ENCODE results near the gene LMOD1. TPM values are rescaled to one million over a fixed set of nuclear protein-coding genes. Genes with fewer than 3 reads are reported as not detected.
A peak's percentile ranks its signal among the peaks of the same experiment; 100 is the strongest.
"Not testable (repeated sequence)": the region's sequence is repeated elsewhere in the genome, so short reads cannot be mapped to it uniquely, and the experiment has no call there.

Gene LMOD1
- polyA plus RNA-seq, 2 donors, result 30.2 to 60.4 TPM

DNA sequence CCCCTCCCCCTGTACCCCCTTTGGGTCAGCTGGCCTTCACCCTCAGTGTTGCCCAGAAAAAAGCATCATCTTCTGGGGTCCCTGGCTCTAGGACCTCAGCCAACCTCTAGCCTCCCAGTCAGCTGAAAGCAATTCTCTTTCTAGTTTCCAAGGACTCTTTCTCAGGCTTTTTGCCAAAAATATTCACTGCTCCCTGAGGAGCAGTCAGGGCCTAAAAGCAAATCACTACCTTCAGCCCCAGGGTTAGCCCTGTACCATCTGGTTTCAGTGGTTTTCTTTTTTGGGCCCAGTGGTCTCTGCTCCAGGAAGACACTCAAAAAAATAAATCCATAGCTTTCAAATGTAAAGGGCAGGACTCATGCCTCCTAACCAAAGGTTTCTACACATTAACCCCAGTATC lies 3.1 kb upstream of the LMOD1 start:
- no peaks in the 10 kb centered on the region for H3K9me3 ChIP-seq (ENCODE audit: control insufficient read depth in 2 of 2, insufficient read depth in 1 of 2, low read depth in 1 of 2, low read length in 1 of 2)
- H3K4me3 ChIP-seq (ENCODE audit: low read depth in 1 of 2, low read length in 2 of 2), result no peak overlapping the region
- no peaks in the 10 kb centered on the region for H3K27me3 ChIP-seq (ENCODE audit: control insufficient read depth in 1 of 2, insufficient read depth in 2 of 2, low read length in 2 of 2)
- H3K4me1 ChIP-seq (ENCODE audit: control insufficient read depth in 2 of 2, insufficient read depth in 2 of 2, low read length in 1 of 2), result peaks cover 0 to 4% of the 10 kb centered on the region in 2 donors
- H3K36me3 ChIP-seq (ENCODE audit: control insufficient read depth in 2 of 2, insufficient read depth in 2 of 2, low read length in 1 of 2), result no peaks in the 10 kb centered on the region
- H3K27ac ChIP-seq (ENCODE audit: low read depth in 2 of 2, low read length in 1 of 2), result no peak overlapping the region

DNA sequence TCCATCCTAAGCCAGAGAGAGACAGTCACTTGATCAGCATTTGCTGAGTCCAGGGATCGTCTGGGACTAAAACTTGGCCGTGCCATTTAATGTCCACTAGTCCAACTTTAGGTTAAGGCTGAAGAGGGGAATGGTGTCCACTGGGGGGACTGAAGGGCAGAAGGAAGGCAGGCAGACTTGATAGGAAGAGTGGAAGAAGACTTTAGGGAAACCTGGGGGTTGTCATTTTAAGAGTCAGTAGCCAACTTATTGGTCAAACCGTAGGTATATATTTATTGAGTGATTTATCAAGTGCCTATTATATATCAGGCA lies 1.3 kb upstream of the LMOD1 start:
- Histone ChIP-seq H3K27ac (ENCODE audit: low read depth in 2 of 2, low read length in 1 of 2) (peak overlapping the region; percentile 54 to 84), H3K9me3 (ENCODE audit: control insufficient read depth in 2 of 2, insufficient read depth in 1 of 2, low read depth in 1 of 2, low read length in 1 of 2) (no peaks in the 10 kb centered on the region), H3K4me1 (ENCODE audit: control insufficient read depth in 2 of 2, insufficient read depth in 2 of 2, low read length in 1 of 2) (peaks cover 0 to 4% of the 10 kb centered on the region in 2 donors), H3K36me3 (ENCODE audit: control insufficient read depth in 2 of 2, insufficient read depth in 2 of 2, low read length in 1 of 2) (no peaks in the 10 kb centered on the region), H3K4me3 (ENCODE audit: low read depth in 1 of 2, low read length in 2 of 2) (no peak overlapping the region), H3K27me3 (ENCODE audit: control insufficient read depth in 1 of 2, insufficient read depth in 2 of 2, low read length in 2 of 2) (no peaks in the 10 kb centered on the region)
- 44 to 54% methylated on average over 3 of the region's 3 CpGs for WGBS, 2 donors

DNA sequence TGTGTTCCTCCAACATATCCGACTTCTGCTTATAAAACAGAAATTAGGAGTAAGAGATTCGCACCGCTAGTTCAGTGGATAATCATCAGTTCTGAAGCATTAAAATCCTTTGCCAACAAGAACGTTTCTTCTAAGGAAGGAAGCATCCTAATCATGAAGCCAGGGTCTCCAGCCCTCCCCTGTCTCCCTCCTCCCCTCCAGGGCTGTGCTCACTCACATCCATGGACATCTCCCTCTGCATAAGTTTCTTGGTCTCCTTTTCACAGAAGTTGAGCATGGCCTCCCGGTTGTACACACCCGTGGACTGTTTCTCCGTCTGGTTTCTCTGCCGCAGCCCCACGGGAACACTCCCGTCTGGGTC lies 505 bp downstream of the LMOD1 start:
- Histone ChIP-seq H3K9me3 (ENCODE audit: control insufficient read depth in 2 of 2, insufficient read depth in 1 of 2, low read depth in 1 of 2, low read length in 1 of 2) (no peaks in the 10 kb centered on the region), H3K4me1 (ENCODE audit: control insufficient read depth in 2 of 2, insufficient read depth in 2 of 2, low read length in 1 of 2) (peaks cover 0 to 7% of the 10 kb centered on the region in 2 donors), H3K4me3 (ENCODE audit: low read depth in 1 of 2, low read length in 2 of 2) (peak overlapping the region; percentile 43 to 55), H3K27me3 (ENCODE audit: control insufficient read depth in 1 of 2, insufficient read depth in 2 of 2, low read length in 2 of 2) (no peaks in the 10 kb centered on the region), H3K27ac (ENCODE audit: low read depth in 2 of 2, low read length in 1 of 2) (peak overlapping the region; percentile 60 to 89), H3K36me3 (ENCODE audit: control insufficient read depth in 2 of 2, insufficient read depth in 2 of 2, low read length in 1 of 2) (no peaks in the 10 kb centered on the region)
- WGBS, 2 donors, result 28 to 31% methylated on average over 10 of the region's 10 CpGs

DNA sequence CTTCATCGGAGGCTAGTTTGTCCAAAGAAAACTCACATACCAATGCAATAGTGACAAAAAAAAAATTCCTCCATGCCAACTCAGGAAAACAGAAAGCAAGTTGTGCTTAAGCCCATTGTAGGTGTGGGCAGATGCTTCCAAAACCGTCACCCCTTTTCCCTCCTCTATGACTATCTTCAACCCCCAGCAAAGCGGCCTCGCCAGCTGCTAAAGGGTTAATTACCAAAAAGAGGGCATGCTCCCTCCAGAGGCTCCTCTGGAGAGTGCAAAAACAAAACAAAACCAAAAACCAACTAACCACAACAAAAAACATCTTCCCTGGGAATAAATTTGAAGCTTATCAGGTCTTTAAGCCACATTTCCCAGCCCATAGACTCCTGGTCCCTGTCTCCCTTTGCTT lies 1.2 kb downstream of the LMOD1 start:
- Histone ChIP-seq H3K4me3 (ENCODE audit: low read depth in 1 of 2, low read length in 2 of 2) (peak overlapping the region; percentile 43 to 55), H3K36me3 (ENCODE audit: control insufficient read depth in 2 of 2, insufficient read depth in 2 of 2, low read length in 1 of 2) (no peaks in the 10 kb centered on the region), H3K27me3 (ENCODE audit: control insufficient read depth in 1 of 2, insufficient read depth in 2 of 2, low read length in 2 of 2) (no peaks in the 10 kb centered on the region), H3K4me1 (ENCODE audit: control insufficient read depth in 2 of 2, insufficient read depth in 2 of 2, low read length in 1 of 2) (peaks cover 0 to 7% of the 10 kb centered on the region in 2 donors), H3K9me3 (ENCODE audit: control insufficient read depth in 2 of 2, insufficient read depth in 1 of 2, low read depth in 1 of 2, low read length in 1 of 2) (no peaks in the 10 kb centered on the region), H3K27ac (ENCODE audit: low read depth in 2 of 2, low read length in 1 of 2) (peak overlapping the region; percentile 54 to 60)
- 46 to 55% methylated on average over 4 of the region's 4 CpGs for WGBS, 2 donors

DNA sequence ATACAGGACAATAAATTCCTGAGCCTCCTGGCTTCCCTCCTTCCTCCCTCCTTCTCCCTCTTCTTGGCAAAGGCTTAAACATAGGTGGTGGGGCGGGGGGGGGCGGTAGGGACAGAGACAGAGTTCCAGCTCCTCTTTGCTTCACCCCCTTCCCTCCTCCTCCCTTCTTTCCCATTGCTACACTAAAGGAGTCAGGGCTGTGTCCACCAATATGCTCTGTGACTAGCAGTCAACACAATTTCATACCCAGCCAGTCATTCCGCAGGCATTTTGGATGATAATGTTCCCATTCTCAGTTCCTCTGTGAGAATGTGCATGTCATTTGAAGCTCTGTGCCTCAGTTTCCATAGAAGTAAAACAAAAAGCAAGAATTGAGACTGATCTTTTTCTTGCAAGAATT lies 1.7 kb downstream of the LMOD1 start:
- Histone ChIP-seq H3K36me3 (ENCODE audit: control insufficient read depth in 2 of 2, insufficient read depth in 2 of 2, low read length in 1 of 2) (no peaks in the 10 kb centered on the region), H3K9me3 (ENCODE audit: control insufficient read depth in 2 of 2, insufficient read depth in 1 of 2, low read depth in 1 of 2, low read length in 1 of 2) (no peaks in the 10 kb centered on the region), H3K4me1 (ENCODE audit: control insufficient read depth in 2 of 2, insufficient read depth in 2 of 2, low read length in 1 of 2) (peaks cover 0 to 7% of the 10 kb centered on the region in 2 donors), H3K4me3 (ENCODE audit: low read depth in 1 of 2, low read length in 2 of 2) (peak overlapping the region; percentile 34 to 55), H3K27me3 (ENCODE audit: control insufficient read depth in 1 of 2, insufficient read depth in 2 of 2, low read length in 2 of 2) (no peaks in the 10 kb centered on the region), H3K27ac (ENCODE audit: low read depth in 2 of 2, low read length in 1 of 2) (peak overlapping the region; percentile 26 to 40)
- WGBS, 2 donors, result 52 to 55% methylated on average over 3 of the region's 3 CpGs

DNA sequence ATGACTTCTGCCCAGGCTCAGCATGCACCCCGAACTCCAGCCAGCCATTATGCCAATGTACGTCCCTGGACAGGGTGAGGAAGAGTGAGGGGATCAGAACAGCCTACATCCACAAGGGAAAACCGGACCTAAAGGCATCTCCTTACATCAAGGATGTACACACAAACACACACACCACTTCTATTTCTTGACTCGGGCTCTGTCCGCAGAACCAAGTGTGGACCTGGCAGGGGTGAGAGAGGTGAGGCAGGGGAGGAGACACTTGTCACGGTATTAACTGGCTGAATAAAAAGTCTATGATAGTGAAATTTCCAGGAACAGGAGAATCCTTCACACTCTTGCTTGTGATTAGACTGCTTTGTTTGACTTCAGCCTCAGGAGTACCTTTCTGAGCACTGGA lies 2.3 kb downstream of the LMOD1 start:
- peak overlapping the region; percentile 34 to 55 for H3K4me3 ChIP-seq (ENCODE audit: low read depth in 1 of 2, low read length in 2 of 2)
- H3K27ac ChIP-seq (ENCODE audit: low read depth in 2 of 2, low read length in 1 of 2), result peak overlapping the region; percentile 40 to 72
- H3K27me3 ChIP-seq (ENCODE audit: control insufficient read depth in 1 of 2, insufficient read depth in 2 of 2, low read length in 2 of 2), result no peaks in the 10 kb centered on the region
- WGBS, 2 donors, result 74 to 81% methylated on average over 6 of the region's 6 CpGs
- peaks cover 0 to 7% of the 10 kb centered on the region in 2 donors for H3K4me1 ChIP-seq (ENCODE audit: control insufficient read depth in 2 of 2, insufficient read depth in 2 of 2, low read length in 1 of 2)
- no peaks in the 10 kb centered on the region for H3K9me3 ChIP-seq (ENCODE audit: control insufficient read depth in 2 of 2, insufficient read depth in 1 of 2, low read depth in 1 of 2, low read length in 1 of 2)
- no peaks in the 10 kb centered on the region for H3K36me3 ChIP-seq (ENCODE audit: control insufficient read depth in 2 of 2, insufficient read depth in 2 of 2, low read length in 1 of 2)

DNA sequence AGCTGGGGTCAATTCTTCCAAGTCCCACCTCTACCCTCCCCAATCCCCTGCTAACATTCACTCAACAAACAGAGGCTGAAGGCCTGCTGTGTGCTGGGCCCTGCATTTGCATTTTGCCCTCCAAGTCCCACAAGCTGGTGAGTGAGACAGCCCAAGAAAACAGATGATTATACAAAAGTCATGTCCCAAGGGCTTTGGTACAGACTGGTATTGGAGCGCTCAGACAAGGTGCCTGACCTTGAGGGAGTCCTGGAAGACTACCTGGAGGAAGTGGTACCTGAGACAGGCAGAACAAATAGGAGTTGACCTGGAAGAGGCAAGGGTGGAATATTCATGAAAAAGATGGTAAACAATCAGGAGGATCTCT lies 4.2 kb downstream of the LMOD1 start:
- H3K27me3 ChIP-seq (ENCODE audit: control insufficient read depth in 1 of 2, insufficient read depth in 2 of 2, low read length in 2 of 2), result no peaks in the 10 kb centered on the region
- peak overlapping the region; percentile 34 to 59 for H3K27ac ChIP-seq (ENCODE audit: low read depth in 2 of 2, low read length in 1 of 2)
- peak overlapping the region in 1 of 2 donors; percentile 55 for H3K4me3 ChIP-seq (ENCODE audit: low read depth in 1 of 2, low read length in 2 of 2)
- no peaks in the 10 kb centered on the region for H3K9me3 ChIP-seq (ENCODE audit: control insufficient read depth in 2 of 2, insufficient read depth in 1 of 2, low read depth in 1 of 2, low read length in 1 of 2)
- H3K4me1 ChIP-seq (ENCODE audit: control insufficient read depth in 2 of 2, insufficient read depth in 2 of 2, low read length in 1 of 2), result peaks cover 0 to 5% of the 10 kb centered on the region in 2 donors
- no peaks in the 10 kb centered on the region for H3K36me3 ChIP-seq (ENCODE audit: control insufficient read depth in 2 of 2, insufficient read depth in 2 of 2, low read length in 1 of 2)
- 87 to 92% methylated on average over 1 of the region's 1 CpG for WGBS, 2 donors

DNA sequence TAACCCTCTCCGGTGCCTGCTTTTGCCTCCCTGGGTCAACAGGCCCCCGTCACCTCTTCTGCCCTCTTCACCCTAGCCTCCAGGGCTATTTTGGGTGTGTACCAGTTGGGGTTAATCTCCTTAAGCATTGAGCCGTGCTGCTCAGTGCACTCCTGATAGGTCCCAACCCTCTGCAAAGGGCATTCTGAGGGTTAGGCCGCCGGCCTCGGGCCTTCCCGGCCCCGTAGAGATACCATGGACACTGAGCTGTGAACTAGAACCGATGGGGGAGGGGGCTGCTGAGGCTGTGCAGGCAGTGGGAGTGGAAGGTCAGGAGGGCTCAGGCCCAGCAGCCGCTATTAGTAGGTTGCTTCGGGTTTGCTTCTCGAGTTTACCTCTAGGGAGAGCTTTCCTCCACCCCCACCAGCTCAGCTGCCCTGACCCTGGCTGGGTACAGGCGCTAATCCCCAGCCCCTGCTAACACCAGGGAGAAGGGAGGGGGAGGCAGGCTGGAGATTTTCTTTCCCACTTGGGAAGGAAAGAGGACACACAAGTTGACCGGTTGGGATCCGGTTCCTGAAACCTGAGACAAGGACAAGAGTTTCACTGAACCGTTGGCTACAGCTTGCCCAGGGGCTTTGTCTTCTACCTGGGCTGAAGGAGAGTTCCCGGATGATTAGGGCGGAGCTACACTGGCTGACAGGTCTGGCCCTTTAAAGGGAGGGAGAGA lies 4.8 kb downstream of the LMOD1 start:
- Histone ChIP-seq H3K36me3 (ENCODE audit: control insufficient read depth in 2 of 2, insufficient read depth in 2 of 2, low read length in 1 of 2) (no peaks in the 10 kb centered on the region), H3K27ac (ENCODE audit: low read depth in 2 of 2, low read length in 1 of 2) (peak overlapping the region; percentile 24 to 34), H3K4me1 (ENCODE audit: control insufficient read depth in 2 of 2, insufficient read depth in 2 of 2, low read length in 1 of 2) (peaks cover 0 to 5% of the 10 kb centered on the region in 2 donors), H3K9me3 (ENCODE audit: control insufficient read depth in 2 of 2, insufficient read depth in 1 of 2, low read depth in 1 of 2, low read length in 1 of 2) (no peaks in the 10 kb centered on the region), H3K27me3 (ENCODE audit: control insufficient read depth in 1 of 2, insufficient read depth in 2 of 2, low read length in 2 of 2) (no peaks in the 10 kb centered on the region), H3K4me3 (ENCODE audit: low read depth in 1 of 2, low read length in 2 of 2) (peak overlapping the region; percentile 33 to 55)
- 54 to 62% methylated on average over 18 of the region's 18 CpGs for WGBS, 2 donors

DNA sequence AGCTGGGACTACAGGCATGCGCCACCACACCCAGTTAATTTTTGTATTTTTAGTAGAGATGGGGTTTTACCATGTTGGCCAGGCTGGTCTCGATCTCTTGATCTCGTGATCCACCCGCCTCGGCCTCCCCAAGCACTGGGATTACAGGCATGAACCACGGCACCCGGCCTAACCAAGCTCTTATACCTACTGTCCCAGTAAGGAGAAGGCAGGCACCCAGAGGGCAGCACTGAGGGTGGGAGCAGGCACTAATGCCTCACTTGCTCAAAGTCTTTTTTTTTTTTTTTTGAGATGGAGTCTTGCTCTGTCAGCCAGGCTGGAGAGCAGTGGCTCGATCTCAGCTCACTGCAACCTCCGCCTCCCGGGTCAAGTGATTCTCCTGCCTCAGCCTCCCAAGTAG lies 6.0 kb downstream of the LMOD1 start:
- peak overlapping the region in 1 of 2 donors; percentile 46 for H3K27ac ChIP-seq (ENCODE audit: low read depth in 2 of 2, low read length in 1 of 2)
- not testable (repeated sequence) for H3K36me3 ChIP-seq (ENCODE audit: control insufficient read depth in 2 of 2, insufficient read depth in 2 of 2, low read length in 1 of 2); H3K9me3 ChIP-seq (ENCODE audit: control insufficient read depth in 2 of 2, insufficient read depth in 1 of 2, low read depth in 1 of 2, low read length in 1 of 2); H3K4me1 ChIP-seq (ENCODE audit: control insufficient read depth in 2 of 2, insufficient read depth in 2 of 2, low read length in 1 of 2); H3K4me3 ChIP-seq (ENCODE audit: low read depth in 1 of 2, low read length in 2 of 2); H3K27me3 ChIP-seq (ENCODE audit: control insufficient read depth in 1 of 2, insufficient read depth in 2 of 2, low read length in 2 of 2)
- 83 to 93% methylated on average over 10 of the region's 10 CpGs for WGBS, 2 donors

DNA sequence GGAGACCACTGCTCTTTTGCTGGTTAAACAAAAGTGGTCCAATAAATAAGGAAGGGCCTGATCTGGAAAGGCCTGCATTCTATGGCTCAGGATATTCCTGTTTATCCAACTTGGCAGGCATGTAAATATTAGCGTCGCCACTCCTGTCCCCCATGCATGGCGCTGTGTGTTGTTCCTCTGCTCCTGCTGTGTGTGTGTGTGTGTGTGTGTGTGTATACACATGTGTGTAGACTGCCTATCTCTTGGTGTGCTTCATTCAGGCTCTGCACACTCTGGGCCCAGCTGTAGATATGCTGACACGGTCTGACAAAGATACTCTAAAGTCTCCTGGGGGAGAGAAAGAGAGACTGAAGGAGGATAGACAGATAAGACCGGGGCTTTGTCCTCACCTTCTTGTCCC lies 6.8 kb downstream of the LMOD1 start:
- Histone ChIP-seq H3K4me1 (ENCODE audit: control insufficient read depth in 2 of 2, insufficient read depth in 2 of 2, low read length in 1 of 2) (peaks cover 0 to 3% of the 10 kb centered on the region in 2 donors), H3K4me3 (ENCODE audit: low read depth in 1 of 2, low read length in 2 of 2) (no peak overlapping the region), H3K27ac (ENCODE audit: low read depth in 2 of 2, low read length in 1 of 2) (peak overlapping the region; percentile 37 to 52), H3K9me3 (ENCODE audit: control insufficient read depth in 2 of 2, insufficient read depth in 1 of 2, low read depth in 1 of 2, low read length in 1 of 2) (no peaks in the 10 kb centered on the region), H3K36me3 (ENCODE audit: control insufficient read depth in 2 of 2, insufficient read depth in 2 of 2, low read length in 1 of 2) (no peaks in the 10 kb centered on the region), H3K27me3 (ENCODE audit: control insufficient read depth in 1 of 2, insufficient read depth in 2 of 2, low read length in 2 of 2) (no peaks in the 10 kb centered on the region)
- WGBS, 2 donors, result 67 to 71% methylated on average over 5 of the region's 5 CpGs

Data from esophagus (tissue), 2 donors.